ENCODE results near the gene GHR.

GRCh38 chr5:42591015-42591414 lies 167.8 kb downstream of the GHR start:
- no peak for TF ChIP-seq CTCF (IDR thresholded peaks at IDR 0.05; ENCODE audit: control extremely low read depth in 1 of 3, insufficient read depth in 1 of 3, low read depth in 1 of 3, low read length in 3 of 3)
- TF ChIP-seq ZNF274 (IDR thresholded peaks at IDR 0.05; ENCODE audit: borderline replicate concordance, extremely low read depth, low read length), result no peak
- TF ChIP-seq POLR2AphosphoS5 (IDR thresholded peaks at IDR 0.05; ENCODE audit: low read depth, low read length), result no peak
- TF ChIP-seq POLR2A (IDR thresholded peaks at IDR 0.05; ENCODE audit: control extremely low read depth in 1 of 2, low read depth in 2 of 2, low read length in 2 of 2), result no peak
- TF ChIP-seq SIN3A (conservative IDR thresholded peaks at IDR 0.05 in 1 of 2, IDR thresholded peaks at IDR 0.05 in 1 of 2; ENCODE audit: low read depth in 1 of 2, low read length in 2 of 2), result no peak

Measured in H1 (cell line).